MM.1S (cell line): ENCODE measurements around the gene OR6B3.

Source experiments
- CTCF ChIP-seq: fragments of 300-600 bp; sonication (generic); IDR thresholded peaks from 2 replicates; pipeline ENCODE4 v1.5.1; 2016; ENCODE audit warnings: antibody characterized with exemption, low read length, mixed read lengths
- EZH2 ChIP-seq: fragments of 300-600 bp; sonication (generic); optimal IDR thresholded peaks from 2 replicates; pipeline ENCODE3; 2017; ENCODE audit warnings: low read depth, mild to moderate bottlenecking, antibody characterized with exemption, low read length, mixed read lengths
- EZH2phosphoT487 ChIP-seq: fragments of 300-600 bp; sonication (generic); IDR thresholded peaks from 2 replicates; pipeline ENCODE4 v1.6.1; 2018; ENCODE audit warnings: antibody characterized with exemption, low read length

GRCh38 chr2:240013343-240013742 is 40.0 kb downstream of the OR6B3 start:
- TF ChIP-seq CTCF (peak; percentile 24; the same call in 1 of the 2 replicates), EZH2 (no peak), EZH2phosphoT487 (no peak)
